Tibial artery (tissue), 4 donors: Measurements from ENCODE around the gene RHEBL1.

Source experiments
- DNase-seq, 2 donors: peaks; one replicate each; pipeline ENCODE4 v3.0.0-alpha.2; 2019
- H3K27ac ChIP-seq, 2 donors: fragments of 200-600 bp; sonication (generic) in 1 of 2; 1 replicate in 1 of 2; 2 replicates in 1 of 2; pipeline ENCODE4 v1.5.1; 2018 to 2019; ENCODE audit warnings: mild to moderate bottlenecking in 1 of 2
- H3K27me3 ChIP-seq, 2 donors: fragments of 200-600 bp; sonication (generic) in 1 of 2; one replicate each; pipeline versions ENCODE4 v1.5.1 to v1.6.0; 2016 to 2019
- H3K36me3 ChIP-seq, 3 donors: fragments of 200-600 bp; sonication (generic) in 2 of 3; one replicate each; pipeline ENCODE4 v1.5.1; 2016 to 2019; ENCODE audit warnings: mild to moderate bottlenecking in 2 of 3
- H3K4me1 ChIP-seq, 4 donors: fragments of 200-600 bp; sonication (generic) in 2 of 4; 1 replicate in 3 of 4; 2 replicates in 1 of 4; pipeline ENCODE4 v1.5.1; 2016 to 2019
- H3K4me3 ChIP-seq, 2 donors: fragments of 200-600 bp; sonication (generic) in 1 of 2; 1 replicate in 1 of 2; 2 replicates in 1 of 2; pipeline ENCODE4 v1.5.1; 2018 to 2019; ENCODE audit warnings: mild to moderate bottlenecking in 2 of 2
- H3K9me3 ChIP-seq, 3 donors: fragments of 200-600 bp; sonication (generic) in 1 of 3; one replicate each; pipeline ENCODE4 v1.5.1; 2016 to 2019
- CTCF ChIP-seq, 2 experiments: fragments of 200-600 bp in 1 of 2; fragments of 450-650 bp in 1 of 2; IDR thresholded peaks; one replicate each; pipeline ENCODE4 v1.5.1; 2017 to 2019; ENCODE audit warnings: antibody characterized with exemption in 2 of 2, mild to moderate bottlenecking in 1 of 2, moderate library complexity in 1 of 2
- intact Hi-C: fragments of 100-400 bp; cut with DNase I; formaldehyde crosslinking; loops from one replicate; pipeline ENCODE4 v1.15.0; 2023; ENCODE audit warnings: low total_unique reads

Gene RHEBL1

GRCh38 chr12:49092816-49093406 lies 23.1 kb upstream of the RHEBL1 start:
- H3K4me1 ChIP-seq, result peaks cover 0 to 58% (median 51%) of the 10 kb centered on the region in 4 donors
- intact Hi-C loops, result no loop called here
- H3K4me3 ChIP-seq, result no peak overlapping the region
- H3K36me3 ChIP-seq, result peaks cover 14 to 20% (median 14%) of the 10 kb centered on the region in 3 donors
- no peaks in the 10 kb centered on the region for H3K9me3 ChIP-seq
- peaks cover 0 to 64% of the 10 kb centered on the region in 2 donors for H3K27me3 ChIP-seq
- H3K27ac ChIP-seq, result no peak overlapping the region
- no peak for DNase-seq
- TF ChIP-seq CTCF (IDR thresholded peaks at IDR 0.05), result no peak

GRCh38 chr12:49092086-49092815 lies 22.5 kb upstream of the RHEBL1 start:
- H3K9me3 ChIP-seq, result no peaks in the 10 kb centered on the region
- H3K4me3 ChIP-seq, result peak overlapping the region in 1 of 2 donors; percentile 29
- TF ChIP-seq CTCF (IDR thresholded peaks at IDR 0.05), result no peak
- peaks cover 0 to 58% (median 52%) of the 10 kb centered on the region in 4 donors for H3K4me1 ChIP-seq
- no peak for DNase-seq
- intact Hi-C loops, result no loop called here
- H3K27ac ChIP-seq, result no peak overlapping the region
- H3K36me3 ChIP-seq, result peaks cover 7 to 14% (median 7%) of the 10 kb centered on the region in 3 donors
- peaks cover 0 to 64% of the 10 kb centered on the region in 2 donors for H3K27me3 ChIP-seq

GRCh38 chr12:49091836-49092085 lies 22.0 kb upstream of the RHEBL1 start:
- H3K4me3 ChIP-seq, result peak overlapping the region in 1 of 2 donors; percentile 29

GRCh38 chr12:49091056-49091835 lies 21.5 kb upstream of the RHEBL1 start:
- TF ChIP-seq CTCF (IDR thresholded peaks at IDR 0.05), result no peak
- Histone ChIP-seq H3K27ac (no peak overlapping the region), H3K36me3 (peaks cover 0 to 4% (median 0%) of the 10 kb centered on the region in 3 donors), H3K9me3 (no peaks in the 10 kb centered on the region), H3K4me3 (no peak overlapping the region), H3K4me1 (peaks cover 0 to 58% (median 52%) of the 10 kb centered on the region in 4 donors), H3K27me3 (peaks cover 0 to 64% of the 10 kb centered on the region in 2 donors)
- DNase-seq, result no peak
- intact Hi-C loops, result no loop called here

More at GRCh38 chr12:49091836-49092085, 22.0 kb upstream of the RHEBL1 start:
- Histone ChIP-seq H3K4me1 (peaks cover 0 to 58% (median 52%) of the 10 kb centered on the region in 4 donors), H3K9me3 (no peaks in the 10 kb centered on the region), H3K36me3 (peaks cover 2 to 9% (median 3%) of the 10 kb centered on the region in 3 donors), H3K27me3 (peaks cover 0 to 64% of the 10 kb centered on the region in 2 donors), H3K27ac (no peak overlapping the region)
- DNase-seq, result no peak
- no peak for TF ChIP-seq CTCF (IDR thresholded peaks at IDR 0.05)
- intact Hi-C loops, result no loop called here

- Histone ChIP-seq H3K4me3 (peak overlapping the region; percentile 11 to 49), H3K9me3 (no peaks in the 10 kb centered on the region), H3K4me1 (peaks cover 0 to 55% (median 51%) of the 10 kb centered on the region in 4 donors), H3K27me3 (peaks cover 0 to 64% of the 10 kb centered on the region in 2 donors), H3K36me3 (no peaks in the 10 kb centered on the region), H3K27ac (no peak overlapping the region)
- TF ChIP-seq CTCF (IDR thresholded peaks at IDR 0.05), result peak in 1 of 2 experiments; percentile 5
- DNase-seq, result peak; percentile 37 to 72
- intact Hi-C loops, result loop anchor here (2.0 to 5.0 kb wide), 2 partner anchors 32 to 145 kb away; no protein-coding TSS in a partner anchor
Observed at GRCh38 chr12:49089821-49090773, 20.3 kb upstream of the RHEBL1 start.
